NK-92 (cell line): Measurements from ENCODE around the gene FAAP100.
A peak's percentile ranks its signal among the peaks of the same experiment; 100 is the strongest.

Experiments
- DNase-seq: peaks from one replicate; lab custom pipeline; 2025; ENCODE audit not compliant: unreplicated experiment; lab: John Stamatoyannopoulos, UW

The FAAP100 gene

GRCh38 chr17:81513372-81513752 lies 38.8 kb downstream of the FAAP100 start:
- no peak for DNase-seq

- DNase-seq = peak; percentile 58
Measured at GRCh38 chr17:81512562-81513371, 39.4 kb downstream of the FAAP100 start, which contains the start of gene ACTG1. ACTG1 (minus strand) TSS chr17:81512799; CDS start chr17:81512354, 445 bp downstream.

- DNase-seq = no peak
Measured at GRCh38 chr17:81511804-81512561, 40.2 kb downstream of the FAAP100 start.

- no peak for DNase-seq
Measured at GRCh38 chr17:81511554-81511803, 40.7 kb downstream of the FAAP100 start.

GRCh38 chr17:81510785-81511553 lies 41.2 kb downstream of the FAAP100 start:
- DNase-seq = no peak

- no peak for DNase-seq
Measured at GRCh38 chr17:81509972-81510784, 42.0 kb downstream of the FAAP100 start.

GRCh38 chr17:81509207-81509971 lies 42.8 kb downstream of the FAAP100 start:
- DNase-seq = no peak

- no peak for DNase-seq
Measured at GRCh38 chr17:81508639-81509206, 43.4 kb downstream of the FAAP100 start.

- DNase-seq = no peak
Measured at GRCh38 chr17:81503619-81504018, 48.5 kb downstream of the FAAP100 start.

GRCh38 chr17:81502471-81503017 lies 49.6 kb downstream of the FAAP100 start:
- no peak for DNase-seq

- no peak for DNase-seq
Measured at GRCh38 chr17:81500047-81500446, 52.1 kb downstream of the FAAP100 start.

- no peak for DNase-seq
Measured at GRCh38 chr17:81499601-81499970, 52.6 kb downstream of the FAAP100 start.

GRCh38 chr17:81498953-81499600 lies 53.1 kb downstream of the FAAP100 start:
- DNase-seq = no peak

- no peak for DNase-seq
Measured at GRCh38 chr17:81494626-81495377, 57.4 kb downstream of the FAAP100 start.

GRCh38 chr17:81493198-81494038 lies 58.7 kb downstream of the FAAP100 start:
- DNase-seq = no peak

GRCh38 chr17:81492706-81493105 lies 59.4 kb downstream of the FAAP100 start:
- DNase-seq = no peak

GRCh38 chr17:81492202-81492601 lies 60.0 kb downstream of the FAAP100 start:
- no peak for DNase-seq
